Measurements from ENCODE around the gene ACBD6. TPM values are rescaled to one million over a fixed set of nuclear protein-coding genes. Genes with fewer than 3 reads are reported as not detected.
"Not testable (repeated sequence)": the region's sequence is repeated elsewhere in the genome, so short reads cannot be mapped to it uniquely, and the experiment has no call there.

Gene ACBD6
- total RNA-seq, 1 donor from 2014 or later = 72.2 TPM

DNA sequence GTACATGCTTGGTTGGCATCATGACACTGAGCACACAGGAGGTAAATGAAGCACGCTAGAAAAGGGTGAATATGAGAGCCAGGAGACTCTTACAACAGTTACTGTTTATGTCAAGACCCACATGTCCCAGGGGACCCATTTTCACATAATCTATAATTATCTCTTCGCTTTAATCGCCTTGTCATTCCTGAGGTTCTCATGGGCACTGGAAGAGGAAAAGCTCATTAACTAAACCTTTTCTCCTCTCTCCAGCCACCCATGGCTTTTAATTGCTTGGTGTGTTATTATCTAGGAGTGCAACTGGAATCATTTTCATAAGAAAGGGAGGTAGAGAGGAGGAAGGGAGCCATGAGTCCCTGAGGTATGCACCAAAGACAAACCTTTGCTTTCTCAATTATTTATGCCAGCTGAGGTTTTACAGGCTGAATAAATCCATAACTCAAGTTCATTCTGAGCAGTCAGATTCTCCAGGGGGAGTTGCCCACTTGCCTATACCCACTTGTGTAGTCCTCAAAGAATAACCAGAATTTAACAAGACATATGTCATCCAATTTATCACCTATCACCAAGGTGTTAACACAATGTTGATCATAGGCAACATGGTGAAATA, 77.4 kb downstream of the ACBD6 start:
- DNase-seq (ENCODE audit: extremely low read depth, low read depth, low spot score) = no peak

DNA sequence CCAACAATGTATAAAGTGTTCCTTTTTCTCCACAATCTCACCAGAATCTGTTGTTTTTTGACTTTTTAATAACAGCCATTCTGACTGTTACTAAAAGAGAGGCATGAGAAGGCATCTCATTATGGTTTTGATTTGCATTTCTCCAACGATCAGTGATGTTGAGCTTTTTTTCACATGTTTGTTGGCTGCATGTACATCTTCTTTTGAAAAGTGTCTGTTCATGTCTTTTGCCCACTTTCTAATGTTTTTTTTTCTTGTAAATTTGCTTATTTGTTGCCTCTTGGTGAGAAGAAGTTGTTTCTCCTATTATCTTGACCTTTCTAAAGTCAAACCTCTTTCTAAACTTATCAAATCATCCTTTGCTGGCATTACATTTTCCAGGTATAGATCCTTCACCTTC, 80.8 kb downstream of the ACBD6 start:
- no peak for DNase-seq (ENCODE audit: extremely low read depth, low read depth, low spot score)

- not testable (repeated sequence) for DNase-seq (ENCODE audit: extremely low read depth, low read depth, low spot score)
Measured at GRCh38 chr1:180421145-180421544, 81.2 kb downstream of the ACBD6 start.

DNA sequence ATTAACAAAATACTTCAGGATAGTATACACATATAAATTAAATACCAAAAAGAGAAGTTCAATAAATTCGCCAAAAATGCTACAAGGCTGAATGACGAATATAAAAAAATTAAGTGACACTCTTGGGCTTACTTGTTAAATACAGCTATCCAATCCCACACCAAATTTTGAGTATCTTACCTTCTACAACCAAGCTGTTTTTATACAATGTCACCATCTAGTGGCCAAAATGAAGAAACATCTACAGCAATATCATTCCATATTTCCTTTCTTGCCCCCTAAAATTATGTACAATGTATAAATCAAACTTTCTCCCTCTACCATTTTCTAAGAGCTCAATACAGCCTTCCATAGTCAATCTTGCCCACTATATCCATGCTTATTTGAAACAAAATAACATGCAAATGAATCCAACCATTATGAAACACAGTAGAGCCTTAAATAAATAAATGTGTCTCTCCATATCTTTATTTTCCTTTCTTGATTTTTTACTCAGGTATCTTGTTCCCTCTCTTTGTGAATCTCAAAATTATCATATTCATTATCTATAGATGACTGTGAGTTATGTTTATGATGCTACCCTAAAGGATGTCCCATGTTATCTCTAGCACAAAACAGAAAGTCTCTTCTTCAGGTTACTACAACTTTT, 86.3 kb downstream of the ACBD6 start:
- DNase-seq (ENCODE audit: extremely low read depth, low read depth, low spot score) = peak; percentile 31

GRCh38 chr1:180415236-180415848, 87.0 kb downstream of the ACBD6 start:
- DNase-seq (ENCODE audit: extremely low read depth, low read depth, low spot score) = no peak

- no peak for DNase-seq (ENCODE audit: extremely low read depth, low read depth, low spot score)
Measured at GRCh38 chr1:180412583-180412982, 89.8 kb downstream of the ACBD6 start.

DNA sequence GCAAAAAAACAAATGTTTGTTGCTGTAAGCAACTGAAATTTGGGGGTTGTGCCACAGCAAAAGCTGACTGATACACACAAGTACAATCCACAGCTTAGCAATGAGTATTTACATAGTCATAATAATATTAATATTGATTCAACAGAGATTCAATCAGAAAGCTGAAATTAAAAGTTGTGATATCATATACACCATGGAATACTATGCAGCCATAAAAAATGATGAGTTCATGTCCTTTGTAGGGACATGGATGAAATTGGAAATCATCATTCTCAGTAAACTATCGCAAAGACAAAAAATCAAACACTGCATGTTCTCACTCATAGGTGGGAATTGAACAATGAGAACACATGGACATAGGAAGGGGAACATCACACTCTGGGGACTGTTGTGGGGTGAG, 94.2 kb downstream of the ACBD6 start:
- DNase-seq (ENCODE audit: extremely low read depth, low read depth, low spot score) = not testable (repeated sequence)

DNA sequence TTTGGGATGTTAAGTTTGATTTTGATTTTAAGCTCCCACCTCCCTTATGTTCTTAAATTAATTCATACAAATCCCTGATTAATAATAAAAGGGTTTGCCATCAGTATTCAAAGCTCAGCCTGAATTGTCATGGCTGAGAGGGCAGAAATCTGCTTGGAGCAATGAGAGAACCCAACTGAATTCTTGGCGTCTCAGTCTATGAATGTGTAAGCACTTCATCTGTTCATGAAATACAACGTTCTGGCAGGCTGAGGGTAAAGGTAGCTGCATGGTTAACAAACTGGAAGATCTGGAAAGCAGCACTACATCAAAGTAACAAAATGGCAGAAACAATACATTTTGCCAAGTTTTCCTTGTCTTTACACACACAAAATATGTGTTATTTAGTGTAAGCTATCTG, 95.3 kb downstream of the ACBD6 start:
- no peak for DNase-seq (ENCODE audit: extremely low read depth, low read depth, low spot score)

- no peak for DNase-seq (ENCODE audit: extremely low read depth, low read depth, low spot score)
Measured at GRCh38 chr1:180402551-180402950, 99.8 kb downstream of the ACBD6 start.

GRCh38 chr1:180402001-180402400, 100.4 kb downstream of the ACBD6 start:
- no peak for DNase-seq (ENCODE audit: extremely low read depth, low read depth, low spot score)

GRCh38 chr1:180397175-180397574, 105.2 kb downstream of the ACBD6 start:
- DNase-seq (ENCODE audit: extremely low read depth, low read depth, low spot score) = no peak

DNA sequence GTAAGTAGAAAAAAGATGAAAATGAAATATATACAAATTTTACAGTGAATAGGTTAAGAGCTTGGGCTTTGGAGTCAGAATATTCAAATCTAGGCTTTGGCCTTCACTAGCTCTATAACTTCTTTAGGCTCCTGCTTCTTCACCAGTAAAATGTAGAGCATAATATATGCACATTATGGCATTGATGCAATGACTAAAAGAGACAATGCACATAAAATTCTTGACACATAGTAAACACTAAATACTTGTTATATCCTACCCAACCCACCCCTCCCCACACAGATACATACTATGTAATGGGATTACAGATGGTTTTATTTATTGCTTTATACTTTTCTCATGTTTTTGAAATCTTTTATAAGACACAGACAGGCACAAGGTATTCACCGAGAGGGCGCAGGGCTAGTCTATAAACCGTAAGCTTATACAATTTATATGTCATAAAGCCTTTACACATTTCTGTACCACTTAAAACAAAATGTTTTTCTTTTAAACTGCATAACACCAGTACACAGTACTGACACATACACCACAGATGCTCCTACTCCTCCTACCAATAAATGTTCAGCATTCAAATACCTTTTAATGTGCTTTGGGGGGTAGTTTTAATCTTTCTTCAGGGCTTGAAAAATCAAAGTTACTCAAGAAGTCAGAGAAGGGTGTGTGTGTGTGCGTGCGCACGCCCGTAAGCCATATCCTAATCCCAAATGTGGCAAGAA, 109.8 kb downstream of the ACBD6 start:
- DNase-seq (ENCODE audit: extremely low read depth, low read depth, low spot score) = no peak

- DNase-seq (ENCODE audit: extremely low read depth, low read depth, low spot score) = no peak
Measured at GRCh38 chr1:180392020-180392419, 110.4 kb downstream of the ACBD6 start.

DNA sequence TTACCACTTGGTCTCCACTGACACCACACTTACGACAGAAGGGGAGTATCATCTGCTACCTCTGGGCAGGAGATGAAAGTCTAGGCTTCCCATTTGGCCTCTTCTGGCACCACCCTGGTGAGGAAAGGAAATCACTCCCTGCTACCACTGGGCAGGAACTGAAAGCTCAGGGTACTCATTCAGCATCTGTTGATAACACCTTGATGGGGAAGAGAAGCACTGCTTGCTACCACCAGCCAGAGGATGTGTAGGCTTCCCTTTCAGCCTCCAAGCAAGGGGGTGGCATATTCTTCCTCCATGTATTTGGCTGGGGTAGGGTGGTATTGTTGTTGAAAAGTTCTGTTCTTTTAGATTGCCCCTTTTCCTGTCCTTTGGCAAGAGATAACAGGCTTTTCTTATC, 115.0 kb downstream of the ACBD6 start:
- no peak for DNase-seq (ENCODE audit: extremely low read depth, low read depth, low spot score)

DNA sequence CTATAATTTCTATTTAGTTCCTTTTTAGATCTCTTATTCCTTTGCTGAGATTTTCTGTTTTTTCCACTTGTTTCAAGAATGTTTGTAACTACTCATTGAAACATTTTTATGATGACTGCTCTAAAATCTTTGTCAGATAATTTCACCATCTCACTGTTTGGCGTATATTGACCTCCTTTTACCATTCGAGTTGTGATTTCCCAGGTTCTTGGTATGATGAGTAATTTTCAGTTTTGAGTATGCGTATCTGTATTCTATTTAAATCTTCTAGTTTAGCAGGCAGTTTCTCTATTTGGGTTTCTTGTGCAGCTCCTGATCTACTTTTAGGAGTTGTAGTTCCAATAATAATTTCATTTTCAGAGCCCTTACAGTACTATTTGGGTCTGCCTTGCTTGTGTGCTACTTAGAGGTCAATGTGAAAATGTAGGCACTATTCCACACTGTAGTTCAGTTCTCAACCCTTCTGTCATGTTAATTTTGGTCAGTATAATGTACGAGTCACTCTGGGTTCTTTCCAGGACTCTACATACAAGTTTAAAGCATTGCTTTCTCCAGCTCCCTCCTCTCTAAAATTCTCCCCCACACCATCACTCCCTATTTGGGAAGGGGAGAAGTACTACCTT, 115.5 kb downstream of the ACBD6 start:
- DNase-seq (ENCODE audit: extremely low read depth, low read depth, low spot score) = no peak

GRCh38 chr1:180385144-180385543, 117.2 kb downstream of the ACBD6 start:
- no peak for DNase-seq (ENCODE audit: extremely low read depth, low read depth, low spot score)

GRCh38 chr1:180384286-180385005, 117.9 kb downstream of the ACBD6 start:
- DNase-seq (ENCODE audit: extremely low read depth, low read depth, low spot score) = no peak

GRCh38 chr1:180382326-180383115, 119.9 kb downstream of the ACBD6 start:
- DNase-seq (ENCODE audit: extremely low read depth, low read depth, low spot score) = peak; percentile 27

DNA sequence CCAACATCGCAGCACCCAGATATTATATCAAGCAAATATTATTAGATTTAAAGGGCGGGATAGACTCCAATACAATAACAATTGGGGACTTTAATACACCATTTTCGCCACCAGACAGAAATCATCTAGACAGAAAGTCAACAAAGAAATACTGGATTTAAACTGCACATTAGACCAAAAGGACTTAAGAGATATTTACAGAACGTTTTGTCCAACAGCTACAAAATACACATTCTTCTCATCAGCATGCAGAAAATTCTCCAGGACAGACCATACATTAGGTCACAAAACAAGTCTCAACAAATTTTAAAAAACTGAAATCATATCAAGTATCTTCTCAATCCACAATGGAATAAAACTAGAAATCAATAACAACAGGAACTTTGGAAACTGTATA, 121.2 kb downstream of the ACBD6 start:
- DNase-seq (ENCODE audit: extremely low read depth, low read depth, low spot score) = no peak
